NB4 (cell line): ENCODE measurements around the gene RUBCN.

ENCODE experiments used
- CTCF ChIP-seq: IDR thresholded peaks from one replicate; pipeline ENCODE4 v1.5.1; 2012; ENCODE audit warnings: low read depth, low read length
- POLR2A ChIP-seq: IDR thresholded peaks from 2 replicates; pipeline ENCODE4 v1.6.1; 2011; ENCODE audit warnings: mild to moderate bottlenecking; ENCODE audit not compliant: insufficient read length; ENCODE audit errors: extremely low read depth

DNA sequence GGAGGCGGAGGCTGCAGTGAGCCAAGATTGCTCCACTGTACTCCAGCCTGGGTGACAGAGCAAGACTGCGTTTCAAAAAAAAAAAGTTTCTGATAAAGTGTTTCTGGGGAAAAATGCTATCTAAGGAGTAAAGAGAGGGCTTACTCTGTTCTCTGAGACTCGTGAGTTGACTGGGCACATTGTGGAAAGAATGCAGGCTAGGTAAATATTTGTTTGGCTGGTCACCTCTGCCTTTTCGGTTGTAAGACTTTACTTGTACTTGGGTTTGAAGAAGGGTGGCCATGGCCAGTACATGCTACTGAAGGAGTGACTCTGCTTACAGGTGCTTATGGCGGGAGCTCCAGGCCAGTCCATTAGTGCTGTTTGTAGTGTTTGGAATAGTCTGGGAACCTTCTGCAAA is 68.7 kb downstream of the RUBCN start:
- TF ChIP-seq CTCF (no peak), POLR2A (no peak)
